H9 (cell line): ENCODE results near the gene EFNA5. TPM values are rescaled to one million over a fixed set of nuclear protein-coding genes. Genes with fewer than 3 reads are reported as not detected.

Experiments
- DNase-seq: peaks from one replicate; pipeline ENCODE4 v3.0.0-alpha.2; 2017
- H2AFZ ChIP-seq: one replicate; pipeline ENCODE4 v1.6.1; 2013; ENCODE audit warnings: mild to moderate bottlenecking, low read length, control low read depth, moderate library complexity
- H2AK5ac ChIP-seq: 2 replicates; pipeline ENCODE4 v1.6.1; 2013; ENCODE audit warnings: low read length, control low read depth, mixed read lengths; ENCODE audit not compliant: insufficient read length
- H2BK120ac ChIP-seq: one replicate; pipeline ENCODE4 v1.6.1; 2013; ENCODE audit warnings: low read depth, mild to moderate bottlenecking, low read length, control low read depth, inconsistent platforms; ENCODE audit not compliant: poor library complexity, severe bottlenecking
- H2BK12ac ChIP-seq: 2 replicates; pipeline ENCODE4 v1.6.1; 2013; ENCODE audit warnings: low read length, control low read depth, mixed read lengths, low read depth; ENCODE audit not compliant: insufficient read length
- H2BK15ac ChIP-seq: 2 replicates; pipeline ENCODE4 v1.6.1; 2013; ENCODE audit warnings: low read depth, low read length, control low read depth
- H2BK20ac ChIP-seq: one replicate; pipeline ENCODE4 v1.6.1; 2013; ENCODE audit warnings: low read depth, mild to moderate bottlenecking, low read length, control low read depth, inconsistent platforms; ENCODE audit not compliant: poor library complexity, severe bottlenecking
- H2BK5ac ChIP-seq: 2 replicates; pipeline ENCODE4 v1.6.1; 2013; ENCODE audit warnings: low read length, control low read depth, mixed read lengths; ENCODE audit not compliant: insufficient read length
- H3K14ac ChIP-seq: 2 replicates; pipeline ENCODE4 v1.6.1; 2013; ENCODE audit warnings: low read length, control low read depth; ENCODE audit not compliant: insufficient read depth
- H3K18ac ChIP-seq: 2 replicates; pipeline ENCODE4 v1.6.1; 2013; ENCODE audit warnings: low read depth, mild to moderate bottlenecking, mixed read lengths, low read length, control low read depth; ENCODE audit not compliant: insufficient read length
- H3K23ac ChIP-seq: 2 replicates; pipeline ENCODE4 v1.6.1; 2013; ENCODE audit warnings: low read length, control low read depth, mixed read lengths, low read depth; ENCODE audit not compliant: insufficient read length
- H3K23me2 ChIP-seq: 2 replicates; pipeline ENCODE4 v1.6.1; 2013; ENCODE audit warnings: low read depth, mild to moderate bottlenecking, mixed read lengths, low read length, control low read depth; ENCODE audit not compliant: insufficient read length, poor library complexity, severe bottlenecking
- H3K27ac ChIP-seq: 2 replicates; pipeline ENCODE4 v1.5.1; 2013; ENCODE audit warnings: low read length, control low read depth, mixed read lengths, low read depth; ENCODE audit not compliant: insufficient read length
- H3K27me3 ChIP-seq: 2 replicates; pipeline ENCODE4 v1.6.1; 2013; ENCODE audit warnings: low read length, control low read depth, inconsistent platforms; ENCODE audit not compliant: insufficient read depth
- H3K4ac ChIP-seq: 2 replicates; pipeline ENCODE4 v1.6.1; 2013; ENCODE audit warnings: low read depth, mild to moderate bottlenecking, control low read depth, inconsistent platforms, low read length, moderate library complexity
- H3K4me1 ChIP-seq: 2 replicates; pipeline ENCODE4 v1.6.1; 2013; ENCODE audit warnings: low read length, control low read depth, inconsistent platforms; ENCODE audit not compliant: insufficient read depth
- H3K4me2 ChIP-seq: 2 replicates; pipeline ENCODE4 v1.6.1; 2013; ENCODE audit warnings: low read length, control low read depth, mixed read lengths; ENCODE audit not compliant: insufficient read length, insufficient read depth
- H3K56ac ChIP-seq: 2 replicates; pipeline ENCODE4 v1.6.1; 2013; ENCODE audit warnings: low read depth, mild to moderate bottlenecking, mixed read lengths, low read length, control low read depth; ENCODE audit not compliant: insufficient read length
- H3K79me1 ChIP-seq: 2 replicates; pipeline ENCODE4 v1.6.1; 2013; ENCODE audit warnings: low read depth, mild to moderate bottlenecking, moderate library complexity, low read length, control low read depth, inconsistent platforms; ENCODE audit not compliant: insufficient read depth, poor library complexity, severe bottlenecking
- H3K79me2 ChIP-seq: 2 replicates; pipeline ENCODE4 v1.6.1; 2013; ENCODE audit warnings: low read length, control low read depth, inconsistent platforms; ENCODE audit not compliant: insufficient read depth
- H3K9ac ChIP-seq: 2 replicates; pipeline ENCODE4 v1.6.1; 2013; ENCODE audit warnings: low read length, control low read depth, mixed read lengths; ENCODE audit not compliant: insufficient read length; ENCODE audit errors: extremely low read depth
- H3K9me3 ChIP-seq: one replicate; pipeline ENCODE4 v1.6.1; 2013; ENCODE audit warnings: low read depth, low read length, inconsistent platforms; ENCODE audit not compliant: control insufficient read depth
- H3T11ph ChIP-seq: one replicate; pipeline ENCODE4 v1.6.1; 2013; ENCODE audit warnings: mild to moderate bottlenecking, low read length, control low read depth, inconsistent platforms
- H4K20me1 ChIP-seq: one replicate; pipeline ENCODE4 v1.6.1; 2013; ENCODE audit not compliant: control insufficient read depth, insufficient read length, insufficient read depth
- H4K5ac ChIP-seq: 2 replicates; pipeline ENCODE4 v1.6.1; 2013; ENCODE audit warnings: low read depth, mild to moderate bottlenecking, mixed read lengths, low read length, control low read depth; ENCODE audit not compliant: insufficient read length
- H4K8ac ChIP-seq: replicated peaks from 2 replicates; pipeline ENCODE4 v1.6.1; 2013; ENCODE audit warnings: low read length, control low read depth, mixed read lengths, low read depth; ENCODE audit not compliant: insufficient read length
- H4K91ac ChIP-seq: 2 replicates; pipeline ENCODE4 v1.6.1; 2013; ENCODE audit warnings: low read depth, mild to moderate bottlenecking, moderate library complexity, mixed read lengths, low read length, control low read depth; ENCODE audit not compliant: insufficient read length
- H3K27ac Mint-ChIP-seq, 3 experiments: 2 replicates in 2 of 3; 3 replicates in 1 of 3; pipeline ENCODE4 v1.8.0; 2020 to 2021; ENCODE audit warnings: mixed read lengths in 3 of 3, mild to moderate bottlenecking in 1 of 3, moderate library complexity in 1 of 3
- H3K27me3 Mint-ChIP-seq: 2 replicates; pipeline ENCODE4 v1.8.0; 2021; ENCODE audit warnings: low read depth, mild to moderate bottlenecking, moderate library complexity, mixed read lengths
- H3K36me3 Mint-ChIP-seq, 3 experiments: 2 replicates in 2 of 3; 3 replicates in 1 of 3; pipeline ENCODE4 v1.8.0; 2020 to 2021; ENCODE audit warnings: low read depth in 3 of 3, mixed read lengths in 3 of 3; ENCODE audit not compliant: insufficient read depth in 1 of 3
- H3K4me1 Mint-ChIP-seq, 2 experiments: 2 replicates each; pipeline ENCODE4 v1.8.0; 2020; ENCODE audit warnings: mixed read lengths in 2 of 2
- H3K4me3 Mint-ChIP-seq, 2 experiments: 2 replicates in 1 of 2; 3 replicates in 1 of 2; pipeline ENCODE4 v1.8.0; 2020 to 2021; ENCODE audit warnings: mild to moderate bottlenecking in 2 of 2, mixed read lengths in 2 of 2, moderate library complexity in 1 of 2
- H3K9me3 Mint-ChIP-seq, 2 experiments: 2 replicates in 1 of 2; 3 replicates in 1 of 2; pipeline ENCODE4 v1.8.0; 2020; ENCODE audit warnings: mild to moderate bottlenecking in 2 of 2, mixed read lengths in 2 of 2, moderate library complexity in 1 of 2
- CTCF ChIP-seq: fragments of 200-600 bp; sonication (generic); conservative IDR thresholded peaks from 3 replicates; pipeline ENCODE4 v1.8.0; 2021; ENCODE audit warnings: antibody characterized with exemption, mild to moderate bottlenecking
- WGBS: extraction: QIAGEN DNeasy Blood & Tissue Kit; methylation state at CpG from one replicate; pipeline ENCODE4 v1.1.7; 2013; ENCODE audit warnings: missing lambda C conversion rate, low lambda C conversion rate, mixed read lengths; ENCODE audit not compliant: insufficient read length; ENCODE audit errors: extremely low coverage; 5-methylcytosine and 5-hydroxymethylcytosine counted together
- total RNA-seq: library from RNA; stranded (reverse); gene quantifications from 2 replicates; pipeline ENCODE4 v1.2.1, GENCODE V29; 2021

The EFNA5 gene
- total RNA-seq, 1 experiment from 2014 or later, result 20.4 TPM

- no peak overlapping the region for H3K4me3 Mint-ChIP-seq
- H3K79me2 ChIP-seq, result no peaks in the 10 kb centered on the region
Observed at GRCh38 chr5:107533910-107534876, 136.5 kb downstream of the EFNA5 start.

More at GRCh38 chr5:107533910-107534876, 136.5 kb downstream of the EFNA5 start:
- Mint-ChIP-seq H3K36me3 (peaks cover 0 to 3% (median 0%) of the 10 kb centered on the region in 3 experiments; a peak in 1 of 7 replicates), H3K4me1 (peaks cover 45 to 49% of the 10 kb centered on the region in 2 experiments), H3K27me3 (no peaks in the 10 kb centered on the region), H3K9me3 (no peaks in the 10 kb centered on the region), H3K27ac (no peak overlapping the region)
- H3K4ac ChIP-seq, result no peak overlapping the region
- H3K9ac ChIP-seq, result no peak overlapping the region
- no peak overlapping the region for H3K56ac ChIP-seq
- no peaks in the 10 kb centered on the region for H3K9me3 ChIP-seq
- WGBS, result no CpG with 5 or more reads among the region's 2 CpGs
- no peak overlapping the region for H3K14ac ChIP-seq
- H3K27me3 ChIP-seq, result no peaks in the 10 kb centered on the region
- H2BK20ac ChIP-seq, result no peak overlapping the region
- H2BK120ac ChIP-seq, result no peak overlapping the region
- H3K23ac ChIP-seq, result no peak overlapping the region
- peaks cover 9% of the 10 kb centered on the region; the same call in 1 of the 2 replicates for H3K4me1 ChIP-seq
- peaks cover 2% of the 10 kb centered on the region for H3K79me1 ChIP-seq
- H4K8ac ChIP-seq, result no peak overlapping the region
- no peak overlapping the region for H3K18ac ChIP-seq
- TF ChIP-seq CTCF, result no peak
- no peak overlapping the region for H4K91ac ChIP-seq
- H2BK12ac ChIP-seq, result no peak overlapping the region
- no peaks in the 10 kb centered on the region for H3K23me2 ChIP-seq
- no peak overlapping the region for H2AFZ ChIP-seq
- no peak overlapping the region for H2BK15ac ChIP-seq
- no peak overlapping the region for H3T11ph ChIP-seq
- H4K20me1 ChIP-seq, result no peaks in the 10 kb centered on the region
- H4K5ac ChIP-seq, result no peak overlapping the region
- H2AK5ac ChIP-seq, result no peak overlapping the region
- no peak overlapping the region for H3K27ac ChIP-seq
- no peak overlapping the region for H2BK5ac ChIP-seq
- H3K4me2 ChIP-seq, result no peak overlapping the region
- DNase-seq, result no peak
